HepG2 (cell line): ENCODE results near the gene CNTFR. TPM values are rescaled to one million over a fixed set of nuclear protein-coding genes. Genes with fewer than 3 reads are reported as not detected.

Source experiments
- AHR ChIP-seq: IDR thresholded peaks from 2 replicates; pipeline ENCODE4 v1.6.1; 2018; ENCODE audit warnings: missing genetic modification reagents, missing compliant biosample characterization
- AKAP8 ChIP-seq: sonication (generic); formaldehyde crosslinking; IDR thresholded peaks from 2 replicates; pipeline ENCODE4 v1.5.1; 2020; ENCODE audit warnings: mild to moderate bottlenecking, missing genetic modification reagents
- CENPT ChIP-seq: sonication (generic); formaldehyde crosslinking; IDR thresholded peaks from 2 replicates; pipeline ENCODE4 v1.8.0; 2022; ENCODE audit warnings: low read depth, mild to moderate bottlenecking, moderate library complexity, missing genetic modification reagents
- DR1 ChIP-seq: sonication (generic); formaldehyde crosslinking; IDR thresholded peaks from 2 replicates; pipeline ENCODE4 v1.8.0; 2021; ENCODE audit warnings: mild to moderate bottlenecking, missing genetic modification reagents, inconsistent platforms
- FOXC1 ChIP-seq: sonication (generic); formaldehyde crosslinking; IDR thresholded peaks from 2 replicates; pipeline ENCODE4 v1.8.0; 2022; ENCODE audit warnings: mild to moderate bottlenecking, missing genetic modification reagents, borderline replicate concordance
- MIER3 ChIP-seq: IDR thresholded peaks from 2 replicates; pipeline ENCODE4 v1.6.1; 2016; ENCODE audit warnings: missing compliant biosample characterization, borderline replicate concordance
- MIXL1 ChIP-seq: IDR thresholded peaks from 2 replicates; pipeline ENCODE4 v1.6.1; 2016
- MTA3 ChIP-seq: sonication (generic); formaldehyde crosslinking; IDR thresholded peaks from 2 replicates; pipeline ENCODE4 v1.4.0; 2020; ENCODE audit warnings: missing genetic modification reagents
- NR2F2 ChIP-seq: IDR thresholded peaks from 2 replicates; pipeline ENCODE4 v1.6.1; 2012; ENCODE audit warnings: low read depth, inconsistent platforms, borderline replicate concordance
- PITX1 ChIP-seq: sonication (generic); formaldehyde crosslinking; IDR thresholded peaks from 2 replicates; pipeline ENCODE4 v1.5.1; 2020; ENCODE audit warnings: mild to moderate bottlenecking, missing genetic modification reagents
- TFAP4 ChIP-seq: sonication (generic); IDR thresholded peaks from 2 replicates; pipeline ENCODE4 v1.6.1; 2016; ENCODE audit warnings: low read depth, borderline replicate concordance
- TSC22D2 ChIP-seq: sonication (generic); formaldehyde crosslinking; IDR thresholded peaks from 2 replicates; pipeline ENCODE4 v1.5.1; 2020; ENCODE audit warnings: missing genetic modification reagents, mild to moderate bottlenecking, borderline replicate concordance
- WIZ ChIP-seq: sonication (generic); formaldehyde crosslinking; IDR thresholded peaks from 2 replicates; pipeline ENCODE4 v1.5.1; 2020; ENCODE audit warnings: mild to moderate bottlenecking, missing genetic modification reagents
- XRCC5 ChIP-seq: fragments of 200-400 bp; formaldehyde crosslinking; optimal IDR thresholded peaks from 2 replicates; pipeline ENCODE3; 2017; ENCODE audit warnings: mild to moderate bottlenecking, low read length
- ZNF205 ChIP-seq: IDR thresholded peaks from 2 replicates; pipeline ENCODE4 v1.6.1; 2018; ENCODE audit warnings: missing biosample characterization, missing genetic modification reagents
- ZNF296 ChIP-seq: sonication (generic); formaldehyde crosslinking; conservative IDR thresholded peaks from 2 replicates; pipeline ENCODE4 v1.5.0; 2020; ENCODE audit warnings: mild to moderate bottlenecking, missing genetic modification reagents
- ZNF503 ChIP-seq: sonication (generic); formaldehyde crosslinking; IDR thresholded peaks from 2 replicates; pipeline ENCODE4 v1.4.0; 2020; ENCODE audit warnings: missing genetic modification reagents
- ZNF546 ChIP-seq: sonication (generic); formaldehyde crosslinking; conservative IDR thresholded peaks from 2 replicates; pipeline ENCODE4 v1.8.1; 2023; ENCODE audit warnings: mild to moderate bottlenecking, missing genetic modification reagents
- ZNF598 ChIP-seq: sonication (generic); formaldehyde crosslinking; IDR thresholded peaks from 2 replicates; pipeline ENCODE4 v1.5.1; 2020; ENCODE audit warnings: mild to moderate bottlenecking, missing genetic modification reagents, borderline replicate concordance
- ZNF749 ChIP-seq: sonication (generic); formaldehyde crosslinking; IDR thresholded peaks from 2 replicates; pipeline ENCODE4 v1.8.0; 2022; ENCODE audit warnings: mild to moderate bottlenecking, missing genetic modification reagents, moderate library complexity, borderline replicate concordance
- ZNF878 ChIP-seq: sonication (generic); formaldehyde crosslinking; IDR thresholded peaks from 2 replicates; pipeline ENCODE4 v1.8.1; 2023; ENCODE audit warnings: mild to moderate bottlenecking, missing genetic modification reagents, moderate library complexity
- ZSCAN12 ChIP-seq: sonication (generic); formaldehyde crosslinking; IDR thresholded peaks from 2 replicates; pipeline ENCODE4 v1.9.0; 2021; ENCODE audit warnings: mild to moderate bottlenecking, missing genetic modification reagents
- polyA plus RNA-seq, 8 experiments: library from polyadenylated mRNA; depleted of rRNA in 3 of 8; stranded (reverse) in 7 of 8; unstranded in 1 of 8; fragments of >200 nt; fragmentation: Illumina TruSeq in 4 of 8; extraction: Trizol in 4 of 8; gene quantifications; 2 replicates each; pipeline versions ENCODE4 v1.2.1 to v1.2.3, GENCODE V29; 2011 to 2016; ENCODE audit warnings: low read depth in 4 of 8, missing spikeins in 1 of 8, mixed read lengths in 1 of 8; ENCODE audit not compliant: insufficient read depth in 1 of 8
- total RNA-seq, 5 experiments: library from RNA; depleted of rRNA; stranded (reverse); fragments of >200 nt; fragmentation: Illumina TruSeq; extraction: Trizol; gene quantifications; 2 replicates each; pipeline ENCODE4 v1.2.3, GENCODE V29; 2016; ENCODE audit warnings: low read depth in 1 of 5
- TF ChIP-seq, protein P1 (sequence below): sonication (generic); formaldehyde crosslinking; IDR thresholded peaks from 2 replicates; pipeline ENCODE4 v1.9.0; 2022; ENCODE audit warnings: low read depth, missing genetic modification reagents
- TF ChIP-seq, protein P2 (sequence below): sonication (generic); formaldehyde crosslinking; conservative IDR thresholded peaks from 2 replicates; pipeline ENCODE4 v1.8.0; 2022; ENCODE audit warnings: mild to moderate bottlenecking, moderate library complexity, missing genetic modification reagents

The CNTFR gene
- total and polyA plus RNA-seq, 2 of the 13 experiments (the other 11 are each of a cell fraction or from before 2014, with no cell fraction given): not detected

- TF ChIP-seq DR1 (0 out of 2 replicates have a peak, but pooled peaks have one; percentile 24), XRCC5 (no peak), ZNF205 (CRISPR knock-in tag) (no peak), TSC22D2 (no peak; the same call in 1 of the 2 replicates), PITX1 (CRISPR knock-in tag) (0 out of 2 replicates have a peak, but pooled peaks have one; percentile 21), ZNF296 (CRISPR knock-in tag) (no peak), ZNF749 (CRISPR knock-in tag) (peak; percentile 85; the same call in 1 of the 2 replicates), ZNF598 (CRISPR knock-in tag) (no peak), ZNF503 (CRISPR knock-in tag) (no peak), ZNF546 (no peak; the same call in 1 of the 2 replicates), CENPT (CRISPR knock-in tag) (no peak), WIZ (CRISPR knock-in tag) (no peak), AKAP8 (CRISPR knock-in tag) (peak; percentile 31; the same call in 1 of the 2 replicates), NR2F2 (no peak; the same call in 1 of the 2 replicates), TFAP4 (no peak), MIXL1 (no peak), ZSCAN12 (CRISPR knock-in tag) (no peak), AHR (CRISPR knock-in tag) (no peak; the same call in 1 of the 2 replicates), MIER3 (CRISPR knock-in tag) (no peak), ZNF878 (no peak), FOXC1 (CRISPR knock-in tag) (no peak), MTA3 (CRISPR knock-in tag) (no peak)
- TF ChIP-seq, protein P1, sequence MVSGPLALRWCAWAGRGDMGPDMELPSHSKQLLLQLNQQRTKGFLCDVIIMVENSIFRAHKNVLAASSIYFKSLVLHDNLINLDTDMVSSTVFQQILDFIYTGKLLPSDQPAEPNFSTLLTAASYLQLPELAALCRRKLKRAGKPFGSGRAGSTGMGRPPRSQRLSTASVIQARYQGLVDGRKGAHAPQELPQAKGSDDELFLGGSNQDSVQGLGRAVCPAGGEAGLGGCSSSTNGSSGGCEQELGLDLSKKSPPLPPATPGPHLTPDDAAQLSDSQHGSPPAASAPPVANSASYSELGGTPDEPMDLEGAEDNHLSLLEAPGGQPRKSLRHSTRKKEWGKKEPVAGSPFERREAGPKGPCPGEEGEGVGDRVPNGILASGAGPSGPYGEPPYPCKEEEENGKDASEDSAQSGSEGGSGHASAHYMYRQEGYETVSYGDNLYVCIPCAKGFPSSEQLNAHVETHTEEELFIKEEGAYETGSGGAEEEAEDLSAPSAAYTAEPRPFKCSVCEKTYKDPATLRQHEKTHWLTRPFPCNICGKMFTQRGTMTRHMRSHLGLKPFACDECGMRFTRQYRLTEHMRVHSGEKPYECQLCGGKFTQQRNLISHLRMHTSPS (CRISPR knock-in tag): no peak
- TF ChIP-seq, protein P2, sequence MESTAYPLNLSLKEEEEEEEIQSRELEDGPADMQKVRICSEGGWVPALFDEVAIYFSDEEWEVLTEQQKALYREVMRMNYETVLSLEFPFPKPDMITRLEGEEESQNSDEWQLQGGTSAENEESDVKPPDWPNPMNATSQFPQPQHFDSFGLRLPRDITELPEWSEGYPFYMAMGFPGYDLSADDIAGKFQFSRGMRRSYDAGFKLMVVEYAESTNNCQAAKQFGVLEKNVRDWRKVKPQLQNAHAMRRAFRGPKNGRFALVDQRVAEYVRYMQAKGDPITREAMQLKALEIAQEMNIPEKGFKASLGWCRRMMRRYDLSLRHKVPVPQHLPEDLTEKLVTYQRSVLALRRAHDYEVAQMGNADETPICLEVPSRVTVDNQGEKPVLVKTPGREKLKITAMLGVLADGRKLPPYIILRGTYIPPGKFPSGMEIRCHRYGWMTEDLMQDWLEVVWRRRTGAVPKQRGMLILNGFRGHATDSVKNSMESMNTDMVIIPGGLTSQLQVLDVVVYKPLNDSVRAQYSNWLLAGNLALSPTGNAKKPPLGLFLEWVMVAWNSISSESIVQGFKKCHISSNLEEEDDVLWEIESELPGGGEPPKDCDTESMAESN (CRISPR knock-in tag): no peak; the same call in 1 of the 2 replicates
Observed at GRCh38 chr9:34611811-34612787, 22.6 kb upstream of the CNTFR start, which contains the start of gene RPP25L (continued).
